LNCAP (cell line): ENCODE results near the gene TMEM131L.

Experiments used
- CTCF ChIP-seq: fragments of 450-650 bp; IDR thresholded peaks from 2 replicates; pipeline ENCODE4 v1.5.1; 2017; ENCODE audit warnings: mild to moderate bottlenecking

Gene TMEM131L

GRCh38 chr4:153585026-153585425, 118.9 kb downstream of the TMEM131L start:
- no peak for TF ChIP-seq CTCF

- TF ChIP-seq CTCF = no peak
Observed at GRCh38 chr4:153589703-153590595, 123.8 kb downstream of the TMEM131L start.

- TF ChIP-seq CTCF = no peak
Observed at GRCh38 chr4:153591441-153591840, 125.3 kb downstream of the TMEM131L start.

GRCh38 chr4:153592064-153592463, 125.9 kb downstream of the TMEM131L start:
- TF ChIP-seq CTCF = no peak

GRCh38 chr4:153593161-153593560, 127.0 kb downstream of the TMEM131L start:
- TF ChIP-seq CTCF = no peak

- TF ChIP-seq CTCF = no peak
Observed at GRCh38 chr4:153594210-153594609, 128.1 kb downstream of the TMEM131L start.

GRCh38 chr4:153595894-153596601, 129.9 kb downstream of the TMEM131L start:
- TF ChIP-seq CTCF = no peak
